Sigmoid colon (tissue), 4 donors: Measurements from ENCODE around the gene ASCL3.

Experiments used
- EP300 ChIP-seq, 4 donors: sonication (generic); formaldehyde crosslinking; IDR thresholded peaks; one replicate each; pipeline ENCODE4 v1.6.1; 2017; ENCODE audit warnings: antibody characterized with exemption in 4 of 4
- POLR2A ChIP-seq, 2 donors: fragments of 450-650 bp; IDR thresholded peaks; one replicate each; pipeline ENCODE4 v1.6.1; 2016; ENCODE audit warnings: antibody characterized with exemption in 2 of 2, mild to moderate bottlenecking in 2 of 2, moderate library complexity in 2 of 2
- POLR2AphosphoS5 ChIP-seq, 4 donors: sonication (generic); formaldehyde crosslinking; IDR thresholded peaks; one replicate each; pipeline ENCODE4 v1.6.1; 2017; ENCODE audit warnings: antibody characterized with exemption in 4 of 4
- TF ChIP-seq, protein P1 (sequence below), 4 experiments: fragments of 450-650 bp in 3 of 4; fragments of 200-600 bp in 1 of 4; IDR thresholded peaks; one replicate each; pipeline ENCODE4 v1.5.1; 2016 to 2019; ENCODE audit warnings: antibody characterized with exemption in 4 of 4, mild to moderate bottlenecking in 3 of 4, moderate library complexity in 2 of 4

DNA sequence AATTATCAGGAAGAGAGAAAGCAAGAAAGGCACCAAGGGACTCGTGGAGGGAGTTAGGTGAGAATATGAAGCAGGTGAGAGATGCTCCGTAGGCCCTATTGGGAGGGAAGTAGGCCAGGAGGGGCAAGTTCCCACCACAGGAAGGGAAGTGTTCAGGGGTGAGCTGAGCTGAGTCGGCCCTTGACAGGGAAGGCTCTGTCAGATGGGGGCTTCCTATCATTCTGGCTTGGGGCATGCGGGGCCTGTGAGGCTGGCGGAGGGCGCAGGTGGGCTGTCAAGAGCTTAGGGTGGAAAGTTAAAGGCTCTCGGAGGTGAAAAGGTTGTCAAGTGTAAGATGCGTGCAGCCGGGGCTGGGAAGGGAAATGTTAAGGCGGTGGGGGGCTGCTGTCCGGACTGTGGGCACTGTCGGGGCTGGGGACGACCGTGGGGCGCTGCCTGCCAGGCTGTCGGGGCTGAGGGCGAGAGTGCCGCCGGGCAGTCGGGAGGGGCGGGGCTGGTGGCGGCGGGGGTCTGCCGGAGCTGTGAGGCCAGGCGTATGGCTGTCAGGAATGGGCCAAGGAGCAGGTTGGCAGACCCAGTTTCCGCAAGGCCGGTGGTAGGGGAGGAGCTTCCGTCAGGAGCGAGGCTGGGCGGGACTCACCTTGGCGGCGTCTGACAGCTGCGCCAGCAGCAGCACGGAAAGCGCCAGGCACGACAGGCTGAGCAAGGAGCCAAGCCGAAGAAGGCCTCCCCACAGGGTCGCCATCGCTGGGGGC lies 20.9 kb upstream of the ASCL3 start:
- TF ChIP-seq, protein P1, sequence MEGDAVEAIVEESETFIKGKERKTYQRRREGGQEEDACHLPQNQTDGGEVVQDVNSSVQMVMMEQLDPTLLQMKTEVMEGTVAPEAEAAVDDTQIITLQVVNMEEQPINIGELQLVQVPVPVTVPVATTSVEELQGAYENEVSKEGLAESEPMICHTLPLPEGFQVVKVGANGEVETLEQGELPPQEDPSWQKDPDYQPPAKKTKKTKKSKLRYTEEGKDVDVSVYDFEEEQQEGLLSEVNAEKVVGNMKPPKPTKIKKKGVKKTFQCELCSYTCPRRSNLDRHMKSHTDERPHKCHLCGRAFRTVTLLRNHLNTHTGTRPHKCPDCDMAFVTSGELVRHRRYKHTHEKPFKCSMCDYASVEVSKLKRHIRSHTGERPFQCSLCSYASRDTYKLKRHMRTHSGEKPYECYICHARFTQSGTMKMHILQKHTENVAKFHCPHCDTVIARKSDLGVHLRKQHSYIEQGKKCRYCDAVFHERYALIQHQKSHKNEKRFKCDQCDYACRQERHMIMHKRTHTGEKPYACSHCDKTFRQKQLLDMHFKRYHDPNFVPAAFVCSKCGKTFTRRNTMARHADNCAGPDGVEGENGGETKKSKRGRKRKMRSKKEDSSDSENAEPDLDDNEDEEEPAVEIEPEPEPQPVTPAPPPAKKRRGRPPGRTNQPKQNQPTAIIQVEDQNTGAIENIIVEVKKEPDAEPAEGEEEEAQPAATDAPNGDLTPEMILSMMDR (IDR thresholded peaks at IDR 0.05): no peak
- TF ChIP-seq POLR2AphosphoS5 (IDR thresholded peaks at IDR 0.05) (no peak), POLR2A (IDR thresholded peaks at IDR 0.05) (no peak), EP300 (IDR thresholded peaks at IDR 0.05) (no peak)
